GM12891 (cell line): ENCODE data around the gene MYL6B.

Experiments used
- PAX5 ChIP-seq: IDR thresholded peaks from 2 replicates; pipeline ENCODE4 v1.6.1; 2011; ENCODE audit warnings: low read length, moderate library complexity, mild to moderate bottlenecking; ENCODE audit not compliant: insufficient read depth, severe bottlenecking
- POLR2A ChIP-seq: IDR thresholded peaks from 2 replicates; pipeline ENCODE4 v1.6.1; 2011; ENCODE audit warnings: low read depth, low read length, control low read depth
- POLR2AphosphoS5 ChIP-seq: IDR thresholded peaks from 2 replicates; pipeline ENCODE4 v1.6.1; 2011; ENCODE audit warnings: low read depth, low read length, control low read depth
- SPI1 ChIP-seq: IDR thresholded peaks from 2 replicates; pipeline ENCODE4 v1.6.1; 2011; ENCODE audit warnings: low read depth, low read length, control low read depth
- TAF1 ChIP-seq: IDR thresholded peaks from 2 replicates; pipeline ENCODE4 v1.6.1; 2011; ENCODE audit warnings: low read depth, low read length, control low read depth

- TF ChIP-seq POLR2AphosphoS5 = peak; percentile 67
- peak; percentile 61 for TF ChIP-seq POLR2A
- TF ChIP-seq SPI1 = no peak
- TF ChIP-seq PAX5 = no peak
- TF ChIP-seq TAF1 = no peak
Observed at GRCh38 chr12:56160193-56160763, 7.9 kb downstream of the MYL6B start.
